ENCODE measurements around the gene TRAIP.
A peak's percentile ranks its signal among the peaks of the same experiment; 100 is the strongest.

The TRAIP gene

DNA sequence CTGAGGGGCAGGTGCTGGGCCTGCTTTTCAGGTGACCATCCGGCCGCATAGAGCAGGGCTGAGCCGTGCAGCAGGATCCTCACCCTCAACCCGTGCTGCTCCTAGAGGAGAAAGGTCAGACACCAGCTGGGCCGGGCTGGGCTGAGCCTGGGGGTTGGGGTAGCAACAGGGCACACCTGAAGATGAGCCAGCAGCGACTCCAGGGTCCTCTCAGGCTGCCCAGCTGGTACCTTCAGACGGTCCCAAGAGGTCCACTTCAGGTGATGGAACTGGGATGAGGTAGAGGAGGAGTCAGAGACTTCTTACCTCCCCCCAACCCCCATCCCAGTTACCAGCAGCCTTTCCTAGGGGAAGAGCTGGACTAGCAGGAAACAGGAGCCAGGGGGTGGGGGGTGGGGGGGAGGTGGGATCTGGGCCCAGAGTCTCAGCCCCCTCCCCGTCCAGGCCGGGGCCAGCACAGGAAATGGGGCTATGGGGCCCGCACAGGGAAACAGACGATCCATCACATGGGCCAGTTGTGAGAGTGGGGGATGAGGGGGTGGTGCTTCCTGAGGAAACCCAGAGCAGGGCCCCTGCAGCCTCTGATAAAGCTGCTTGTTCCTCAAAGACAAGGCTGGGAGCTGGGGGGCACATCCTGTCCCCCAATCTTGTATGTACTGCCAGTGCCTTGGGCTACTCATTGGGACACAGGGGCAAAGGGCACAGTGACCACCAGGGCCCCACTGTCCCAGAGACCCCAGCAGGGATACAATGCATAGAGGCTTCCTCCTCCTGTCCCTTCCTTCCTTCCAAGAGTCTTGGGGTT is 50.3 kb downstream of the TRAIP start:
- Histone ChIP-seq H3K4me3 (peak overlapping the region; percentile 26), H3K27ac (peak overlapping the region; percentile 89 to 98)
- DNase-seq (ENCODE audit: low spot score): no peak
- TF ChIP-seq, protein P1, sequence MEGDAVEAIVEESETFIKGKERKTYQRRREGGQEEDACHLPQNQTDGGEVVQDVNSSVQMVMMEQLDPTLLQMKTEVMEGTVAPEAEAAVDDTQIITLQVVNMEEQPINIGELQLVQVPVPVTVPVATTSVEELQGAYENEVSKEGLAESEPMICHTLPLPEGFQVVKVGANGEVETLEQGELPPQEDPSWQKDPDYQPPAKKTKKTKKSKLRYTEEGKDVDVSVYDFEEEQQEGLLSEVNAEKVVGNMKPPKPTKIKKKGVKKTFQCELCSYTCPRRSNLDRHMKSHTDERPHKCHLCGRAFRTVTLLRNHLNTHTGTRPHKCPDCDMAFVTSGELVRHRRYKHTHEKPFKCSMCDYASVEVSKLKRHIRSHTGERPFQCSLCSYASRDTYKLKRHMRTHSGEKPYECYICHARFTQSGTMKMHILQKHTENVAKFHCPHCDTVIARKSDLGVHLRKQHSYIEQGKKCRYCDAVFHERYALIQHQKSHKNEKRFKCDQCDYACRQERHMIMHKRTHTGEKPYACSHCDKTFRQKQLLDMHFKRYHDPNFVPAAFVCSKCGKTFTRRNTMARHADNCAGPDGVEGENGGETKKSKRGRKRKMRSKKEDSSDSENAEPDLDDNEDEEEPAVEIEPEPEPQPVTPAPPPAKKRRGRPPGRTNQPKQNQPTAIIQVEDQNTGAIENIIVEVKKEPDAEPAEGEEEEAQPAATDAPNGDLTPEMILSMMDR (IDR thresholded peaks at IDR 0.05): no peak

DNA sequence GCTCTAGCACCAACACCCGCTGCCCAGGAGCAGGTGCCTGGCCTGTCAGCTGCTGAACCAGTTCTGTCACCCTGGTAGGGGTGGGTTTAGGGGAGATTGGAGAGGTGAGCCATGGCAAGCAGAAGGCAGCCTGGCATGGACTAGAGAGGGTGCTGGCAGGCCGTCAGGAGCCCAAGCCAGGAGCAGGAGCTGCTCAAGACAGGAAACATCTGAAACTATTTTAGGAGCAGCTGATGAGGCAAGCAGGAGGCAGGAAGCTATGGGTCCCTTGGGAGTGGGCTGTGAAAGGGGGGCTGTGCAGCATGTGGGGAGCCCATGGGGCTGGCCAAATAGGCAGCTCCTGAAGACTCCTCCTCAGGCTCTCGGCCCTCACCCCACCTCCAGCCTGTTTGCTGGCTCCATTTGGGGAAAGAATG is 51.0 kb downstream of the TRAIP start:
- Histone ChIP-seq H3K4me3 (peak overlapping the region; percentile 93), H3K27ac (peak overlapping the region; percentile 89 to 98)
- TF ChIP-seq, protein P1 (IDR thresholded peaks at IDR 0.05): no peak
- peak; percentile 96 for DNase-seq (ENCODE audit: low spot score)

DNA sequence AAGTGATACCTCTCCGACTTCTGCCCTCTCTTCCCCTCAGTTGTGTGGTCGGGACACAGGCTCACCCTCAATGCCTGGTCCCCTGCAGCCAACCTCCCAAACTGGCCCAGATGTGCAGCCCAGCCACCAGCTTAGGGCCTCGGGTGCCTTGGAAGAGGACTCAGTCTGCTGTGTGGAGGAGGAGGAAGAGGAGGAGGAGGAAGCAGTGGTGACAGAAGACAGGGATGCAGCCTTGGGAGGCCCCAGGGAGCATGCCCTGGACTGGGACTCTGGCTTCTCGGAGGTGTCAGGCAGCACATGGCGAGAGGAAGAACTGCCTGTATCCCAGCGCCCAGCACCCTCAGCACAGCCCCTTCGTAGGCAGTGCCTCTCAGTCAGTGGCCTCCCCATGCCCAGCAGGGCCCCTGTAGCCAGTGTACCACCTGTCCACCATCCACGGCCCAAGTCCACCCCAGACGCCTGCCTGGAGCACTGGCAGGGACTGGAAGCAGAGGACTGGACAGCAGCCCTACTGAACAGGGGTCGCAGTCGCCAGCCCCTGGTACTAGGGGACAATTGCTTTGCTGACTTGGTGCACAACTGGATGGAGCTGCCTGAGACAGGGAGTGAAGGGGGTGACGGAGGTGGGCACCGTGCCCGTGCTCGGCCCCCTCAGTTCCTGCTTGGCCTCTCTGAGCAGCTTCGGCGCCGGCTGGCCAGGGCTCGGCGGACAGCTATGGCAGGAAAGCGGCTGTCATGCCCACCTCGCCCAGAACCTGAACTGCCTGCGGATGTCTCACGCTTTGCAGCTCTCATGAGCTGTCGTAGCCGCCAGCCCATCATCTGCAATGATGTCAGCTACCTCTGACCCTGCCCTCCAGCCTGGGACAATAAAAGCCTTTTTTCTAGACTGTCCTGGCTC is 52.0 kb downstream of the TRAIP start:
- Histone ChIP-seq H3K4me3 (peak overlapping the region; percentile 93), H3K27ac (peak overlapping the region; percentile 89 to 98)
- TF ChIP-seq, protein P1 (IDR thresholded peaks at IDR 0.05): no peak
- no peak for DNase-seq (ENCODE audit: low spot score)

DNA sequence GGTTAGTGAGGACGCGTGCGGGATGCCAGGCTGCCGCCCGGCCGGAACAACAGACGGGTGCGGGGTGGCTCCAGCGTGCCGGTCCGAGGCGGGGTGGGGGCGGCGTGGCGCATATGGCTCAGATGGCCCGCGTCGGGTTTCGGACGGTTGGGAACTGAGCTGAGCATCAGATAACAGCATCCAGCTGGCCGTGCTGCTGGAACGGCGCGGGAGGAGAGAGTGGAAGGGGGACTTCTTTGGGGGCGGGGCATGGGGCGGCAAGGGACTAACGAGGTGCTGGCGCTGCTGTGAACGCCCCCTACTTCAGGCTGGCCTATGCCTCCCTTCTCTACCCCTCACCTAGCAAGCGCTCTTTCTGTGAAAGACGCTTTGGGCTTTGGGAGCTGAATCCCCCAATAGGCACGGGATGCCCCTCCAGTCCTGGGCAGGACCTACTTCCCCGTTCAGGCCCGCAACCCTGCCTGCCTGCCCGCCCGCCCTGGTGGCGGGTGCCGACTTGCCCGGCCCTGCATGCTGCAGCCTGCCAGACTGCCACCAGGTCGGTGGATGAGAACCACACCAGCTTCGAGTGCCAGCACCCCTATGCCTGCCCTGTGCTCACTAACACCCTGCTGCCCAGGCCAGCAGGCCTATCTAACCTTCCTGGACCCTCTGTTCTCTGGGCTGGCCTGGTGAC is 52.8 kb downstream of the TRAIP start:
- DNase-seq (ENCODE audit: low spot score): peak; percentile 86
- Histone ChIP-seq H3K4me3 (peak overlapping the region; percentile 93), H3K27ac (peak overlapping the region; percentile 89 to 98)
- TF ChIP-seq, protein P1 (IDR thresholded peaks at IDR 0.05): no peak

DNA sequence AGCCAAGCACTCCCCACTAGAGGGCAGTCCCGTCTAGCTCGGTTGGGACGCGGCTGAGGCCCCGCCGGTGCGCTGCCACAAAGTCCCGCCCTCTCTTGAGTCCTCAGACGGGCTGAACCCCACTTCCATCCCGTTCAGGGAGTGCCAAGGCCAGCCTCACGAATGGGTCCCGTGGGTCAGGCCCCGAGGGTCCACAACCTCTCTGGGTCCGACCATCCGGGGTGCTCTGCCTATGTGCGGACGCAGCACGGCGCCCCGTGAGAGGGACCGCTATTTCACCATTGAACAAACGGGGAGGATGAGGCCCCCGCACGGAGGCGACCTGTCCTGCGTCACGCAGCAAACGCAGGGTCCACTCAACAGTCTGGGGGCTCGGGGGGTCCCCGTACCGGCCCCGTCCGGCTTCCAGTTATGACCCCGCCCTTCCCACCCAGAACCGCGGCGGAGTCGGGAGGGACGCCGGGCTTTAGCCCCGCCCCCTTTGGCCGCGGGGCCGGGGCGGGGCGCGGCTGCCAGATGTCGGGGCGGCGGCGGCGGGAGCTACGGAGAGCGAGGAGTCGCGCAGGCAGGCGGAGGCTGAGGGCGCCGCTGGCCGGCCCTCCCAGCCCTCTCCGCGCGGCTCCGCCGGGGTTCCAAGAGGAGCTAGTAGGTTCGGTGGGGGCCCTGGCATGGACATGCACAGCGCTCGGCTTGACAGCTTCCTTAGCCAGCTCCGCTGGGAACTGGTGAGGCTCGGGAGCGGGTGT is 53.5 kb downstream of the TRAIP start, which contains the start of gene INKA1:
TSS of gene INKA1 (plus strand) at position 543 of the 746 bp plus-strand sequence. CDS start at position 675, 132 bp downstream.
- TF ChIP-seq, protein P1 (IDR thresholded peaks at IDR 0.05): peak; percentile 90
- Histone ChIP-seq H3K4me3 (peak within 1 kb of the TSS; percentile 93), H3K27ac (peak within 1 kb of the TSS; percentile 89 to 98)
- DNase-seq (ENCODE audit: low spot score): peak; percentile 89

DNA sequence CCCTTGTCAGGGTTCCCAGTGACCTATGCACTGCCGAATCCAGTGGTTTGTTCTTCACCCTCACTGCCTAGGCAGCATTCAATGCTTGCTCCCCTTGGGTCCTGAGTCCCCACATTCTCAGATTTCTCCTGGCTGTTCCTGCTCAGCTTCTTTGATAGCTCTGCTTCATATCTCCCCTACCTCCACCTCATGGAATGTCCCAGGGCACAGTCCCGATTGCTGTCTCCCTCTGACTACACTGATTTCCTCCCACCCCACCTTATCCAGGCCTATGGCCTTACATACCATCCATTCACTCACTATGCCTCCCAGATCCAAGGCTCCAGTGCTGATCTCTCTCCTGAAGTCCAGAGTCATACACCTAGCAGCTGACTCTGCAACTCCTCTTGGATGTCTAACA is 55.2 kb downstream of the TRAIP start:
- Histone ChIP-seq H3K4me3 (no peak overlapping the region), H3K27ac (no peak overlapping the region)
- TF ChIP-seq, protein P1 (IDR thresholded peaks at IDR 0.05): no peak
- DNase-seq (ENCODE audit: low spot score): no peak
